CD4-positive, alpha-beta T cell (primary cell): Measurements from ENCODE around the gene PPP1R1C. TPM values are rescaled to one million over a fixed set of nuclear protein-coding genes. Genes with fewer than 3 reads are reported as not detected.

Source experiments
- ATAC-seq: fragments of 200-7000 bp; cut with Tn5 transposase; one replicate; pipeline ENCODE4 v1.10.0; 2022; ENCODE audit warnings: mild to moderate bottlenecking; ENCODE audit not compliant: poor library complexity
- CTCF ChIA-PET: fragments of 350-600 bp; sonication (Branson Sonifier 250); formaldehyde crosslinking; loops from one replicate; lab custom pipeline; 2021; ENCODE audit warnings: antibody characterized with exemption, inconsistent platforms; lab: Charles Lee
- POLR2A ChIA-PET: fragments of 350-600 bp; sonication (Branson Sonifier 250); formaldehyde crosslinking; loops from one replicate; lab custom pipeline; 2021; ENCODE audit warnings: antibody characterized with exemption, inconsistent platforms; lab: Charles Lee
- DNase-seq, 14 experiments: peaks; one replicate each; pipeline ENCODE4 v3.0.0-alpha.2; 2013 to 2020; ENCODE audit warnings: mixed read lengths in 2 of 14
- H3K27ac ChIP-seq, 2 donors: one replicate each; pipeline versions ENCODE4 v1.5.1 to v1.7.0; 2013; ENCODE audit warnings: low read length in 2 of 2, low read depth in 1 of 2, mild to moderate bottlenecking in 1 of 2
- H3K27me3 ChIP-seq, 2 experiments: 1 replicate in 1 of 2; 2 replicates in 1 of 2; pipeline versions ENCODE4 v1.6.1 to v1.7.0; 2013; ENCODE audit warnings: low read length in 2 of 2, control low read depth in 1 of 2, mild to moderate bottlenecking in 1 of 2, moderate library complexity in 1 of 2; ENCODE audit not compliant: insufficient read depth in 2 of 2, control insufficient read depth in 1 of 2
- H3K36me3 ChIP-seq: one replicate; pipeline ENCODE4 v1.6.1; 2013; ENCODE audit warnings: low read length, control low read depth; ENCODE audit not compliant: insufficient read depth
- H3K4me1 ChIP-seq: one replicate; pipeline ENCODE4 v1.6.1; 2013; ENCODE audit warnings: low read length, control low read depth; ENCODE audit not compliant: insufficient read depth
- H3K4me3 ChIP-seq: one replicate; pipeline ENCODE4 v1.5.1; 2013; ENCODE audit warnings: mild to moderate bottlenecking, low read length, moderate library complexity
- H3K9me3 ChIP-seq, 2 experiments: 1 replicate in 1 of 2; 2 replicates in 1 of 2; pipeline versions ENCODE4 v1.6.1 to v1.7.0; 2013; ENCODE audit warnings: low read length in 2 of 2, mild to moderate bottlenecking in 2 of 2, control low read depth in 1 of 2, moderate library complexity in 1 of 2; ENCODE audit not compliant: control insufficient read depth in 1 of 2, insufficient read depth in 1 of 2
- H3K27ac Mint-ChIP-seq: one replicate; pipeline ENCODE4 v1.8.0; 2020; ENCODE audit warnings: mixed read lengths
- H3K27me3 Mint-ChIP-seq: one replicate; pipeline ENCODE4 v1.8.0; 2021; ENCODE audit warnings: mixed read lengths
- H3K36me3 Mint-ChIP-seq: one replicate; pipeline ENCODE4 v1.8.0; 2021; ENCODE audit warnings: low read depth, mixed read lengths
- H3K4me1 Mint-ChIP-seq: one replicate; pipeline ENCODE4 v1.8.0; 2021; ENCODE audit warnings: low read depth, mixed read lengths
- H3K4me3 Mint-ChIP-seq: one replicate; pipeline ENCODE4 v1.8.0; 2020; ENCODE audit warnings: mild to moderate bottlenecking, mixed read lengths
- H3K9me3 Mint-ChIP-seq: one replicate; pipeline ENCODE4 v1.8.0; 2020; ENCODE audit warnings: mixed read lengths
- intact Hi-C, 2 experiments: fragments of 100-400 bp; cut with DNase I in 1 of 2; cut with micrococcal nuclease in 1 of 2; formaldehyde crosslinking; loops; one replicate each; pipeline versions ENCODE4 v1.15.1 to v1.9.0; 2023 to 2025; cut with DNase I, micrococcal nuclease
- total RNA-seq, 174 experiments: library from RNA in 2 of 174; stranded (reverse) in 2 of 174; gene quantifications; one replicate each; pipeline ENCODE4 v1.2.3 and lab custom pipeline; 2021 to 2026
- TF ChIP-seq, protein P1 (sequence below): fragments of 200-600 bp; IDR thresholded peaks from one replicate; pipeline ENCODE4 v1.8.0; 2022; ENCODE audit warnings: antibody characterized with exemption, mild to moderate bottlenecking

PPP1R1C gene
- total RNA-seq, 2 experiments from 2014 or later, result not detected

DNA sequence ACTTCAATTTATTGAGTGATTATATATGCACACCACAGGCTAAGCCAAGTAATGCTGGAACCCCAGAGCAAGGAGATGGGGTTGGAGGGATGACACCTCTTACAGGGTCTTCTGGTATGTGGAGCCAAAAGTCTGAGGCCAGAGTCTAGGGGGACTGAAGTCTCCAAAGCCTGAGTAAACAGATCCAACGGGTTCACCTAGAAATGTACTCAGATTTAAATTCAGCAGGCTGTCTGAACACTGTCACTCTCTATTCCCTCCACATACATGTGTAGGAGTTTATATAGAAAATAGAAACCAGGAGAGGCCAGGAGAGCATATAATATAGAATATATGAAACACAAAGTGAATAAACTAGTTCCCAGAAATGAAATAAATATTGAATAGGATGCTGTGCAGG lies 76.1 kb downstream of the PPP1R1C start:
- Mint-ChIP-seq H3K27me3 (peaks cover 6% of the 10 kb centered on the region), H3K9me3 (no peaks in the 10 kb centered on the region), H3K27ac (no peak overlapping the region), H3K4me3 (no peak overlapping the region), H3K4me1 (no peaks in the 10 kb centered on the region), H3K36me3 (no peaks in the 10 kb centered on the region)
- TF ChIP-seq, protein P1, sequence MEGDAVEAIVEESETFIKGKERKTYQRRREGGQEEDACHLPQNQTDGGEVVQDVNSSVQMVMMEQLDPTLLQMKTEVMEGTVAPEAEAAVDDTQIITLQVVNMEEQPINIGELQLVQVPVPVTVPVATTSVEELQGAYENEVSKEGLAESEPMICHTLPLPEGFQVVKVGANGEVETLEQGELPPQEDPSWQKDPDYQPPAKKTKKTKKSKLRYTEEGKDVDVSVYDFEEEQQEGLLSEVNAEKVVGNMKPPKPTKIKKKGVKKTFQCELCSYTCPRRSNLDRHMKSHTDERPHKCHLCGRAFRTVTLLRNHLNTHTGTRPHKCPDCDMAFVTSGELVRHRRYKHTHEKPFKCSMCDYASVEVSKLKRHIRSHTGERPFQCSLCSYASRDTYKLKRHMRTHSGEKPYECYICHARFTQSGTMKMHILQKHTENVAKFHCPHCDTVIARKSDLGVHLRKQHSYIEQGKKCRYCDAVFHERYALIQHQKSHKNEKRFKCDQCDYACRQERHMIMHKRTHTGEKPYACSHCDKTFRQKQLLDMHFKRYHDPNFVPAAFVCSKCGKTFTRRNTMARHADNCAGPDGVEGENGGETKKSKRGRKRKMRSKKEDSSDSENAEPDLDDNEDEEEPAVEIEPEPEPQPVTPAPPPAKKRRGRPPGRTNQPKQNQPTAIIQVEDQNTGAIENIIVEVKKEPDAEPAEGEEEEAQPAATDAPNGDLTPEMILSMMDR, result no peak
- Histone ChIP-seq H3K27me3 (peaks cover 0 to 5% of the 10 kb centered on the region in 2 experiments), H3K4me3 (no peak overlapping the region), H3K4me1 (no peaks in the 10 kb centered on the region), H3K36me3 (no peaks in the 10 kb centered on the region), H3K9me3 (no peaks in the 10 kb centered on the region), H3K27ac (no peak overlapping the region)
- DNase-seq, result no peak
- ChIA-PET CTCF (no interaction called here), POLR2A (no interaction called here)
- intact Hi-C loops, result no loop called here
- ATAC-seq, result no peak

DNA sequence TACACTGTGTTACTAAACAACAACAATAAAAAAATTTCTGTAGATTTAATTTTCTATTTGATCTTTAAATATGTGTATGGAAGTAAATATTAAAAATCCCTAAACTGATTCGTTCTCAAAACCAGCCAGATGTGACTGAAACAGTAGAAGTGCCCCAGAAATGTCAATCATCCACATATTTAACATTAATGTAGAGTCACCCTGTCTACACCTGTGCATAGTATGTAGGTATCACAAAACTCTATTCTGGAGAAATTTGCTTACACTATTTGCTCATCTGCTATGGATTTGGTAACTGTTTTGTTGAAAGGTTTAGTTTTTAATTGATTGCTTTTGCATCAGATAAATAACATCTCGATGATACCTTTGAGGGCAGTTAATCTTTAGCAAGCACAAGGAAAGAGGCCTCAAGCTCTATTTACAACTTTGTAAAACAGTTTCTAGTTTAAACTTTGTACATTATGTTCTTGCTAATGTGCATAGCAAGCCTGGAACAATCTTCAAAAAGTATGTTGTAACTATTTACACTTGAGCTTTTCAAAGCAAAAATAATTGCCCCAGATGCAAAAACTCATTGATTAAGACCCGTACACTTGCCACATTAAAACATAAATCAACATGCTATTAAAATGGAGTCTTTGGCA lies 76.8 kb downstream of the PPP1R1C start:
- H3K36me3 ChIP-seq, result no peaks in the 10 kb centered on the region
- Mint-ChIP-seq H3K36me3 (no peaks in the 10 kb centered on the region), H3K27ac (no peak overlapping the region), H3K9me3 (no peaks in the 10 kb centered on the region), H3K27me3 (peaks cover under 1% of the 10 kb centered on the region), H3K4me1 (no peaks in the 10 kb centered on the region), H3K4me3 (no peak overlapping the region)
- DNase-seq (no peak), ATAC-seq (no peak)
- ChIA-PET CTCF (no interaction called here), POLR2A (no interaction called here)
- TF ChIP-seq, protein P1, result no peak
- no peaks in the 10 kb centered on the region for H3K4me1 ChIP-seq
- H3K27ac ChIP-seq, result no peak overlapping the region
- intact Hi-C loops, result no loop called here
- H3K27me3 ChIP-seq, result no peaks in the 10 kb centered on the region
- H3K4me3 ChIP-seq, result no peak overlapping the region
- no peaks in the 10 kb centered on the region for H3K9me3 ChIP-seq

- no peak overlapping the region for H3K27ac ChIP-seq
- H3K4me1 ChIP-seq, result no peaks in the 10 kb centered on the region
- no peaks in the 10 kb centered on the region for H3K36me3 ChIP-seq
- ChIA-PET CTCF (no interaction called here), POLR2A (no interaction called here)
- Mint-ChIP-seq H3K4me3 (no peak overlapping the region), H3K36me3 (no peaks in the 10 kb centered on the region), H3K27ac (no peak overlapping the region), H3K27me3 (no peaks in the 10 kb centered on the region), H3K4me1 (no peaks in the 10 kb centered on the region), H3K9me3 (no peaks in the 10 kb centered on the region)
- TF ChIP-seq, protein P1, result no peak
- H3K27me3 ChIP-seq, result no peaks in the 10 kb centered on the region
- H3K4me3 ChIP-seq, result no peak overlapping the region
- H3K9me3 ChIP-seq, result no peaks in the 10 kb centered on the region
- intact Hi-C loops, result no loop called here
- DNase-seq (no peak), ATAC-seq (no peak)
Measured at GRCh38 chr2:182064019-182064778, 78.5 kb downstream of the PPP1R1C start.
